Measurements from ENCODE around the gene SOS1.
"Not testable (repeated sequence)": the region's sequence is repeated elsewhere in the genome, so short reads cannot be mapped to it uniquely, and the experiment has no call there.

The SOS1 gene

DNA sequence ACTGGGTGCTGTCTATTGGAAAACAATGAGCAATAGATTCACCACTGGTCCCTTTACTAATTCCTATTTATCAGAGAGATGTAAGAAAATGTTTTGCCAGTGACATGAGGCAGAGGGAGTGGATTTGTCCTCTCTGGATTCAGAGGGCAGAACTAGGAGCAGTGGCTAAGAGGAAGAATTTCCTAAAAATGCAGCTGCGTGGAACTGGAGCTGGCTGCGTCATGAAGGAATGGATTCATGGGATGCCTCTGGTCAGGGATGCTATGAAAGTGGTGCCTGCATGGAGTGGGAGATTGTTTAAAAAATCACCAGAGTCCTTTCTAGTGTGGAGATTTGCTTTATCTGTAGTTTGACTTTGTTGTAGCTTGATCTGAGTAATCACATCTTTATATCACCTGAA is 152.8 kb downstream of the SOS1 start:
- DNase-seq (ENCODE audit: low spot score), result no peak

DNA sequence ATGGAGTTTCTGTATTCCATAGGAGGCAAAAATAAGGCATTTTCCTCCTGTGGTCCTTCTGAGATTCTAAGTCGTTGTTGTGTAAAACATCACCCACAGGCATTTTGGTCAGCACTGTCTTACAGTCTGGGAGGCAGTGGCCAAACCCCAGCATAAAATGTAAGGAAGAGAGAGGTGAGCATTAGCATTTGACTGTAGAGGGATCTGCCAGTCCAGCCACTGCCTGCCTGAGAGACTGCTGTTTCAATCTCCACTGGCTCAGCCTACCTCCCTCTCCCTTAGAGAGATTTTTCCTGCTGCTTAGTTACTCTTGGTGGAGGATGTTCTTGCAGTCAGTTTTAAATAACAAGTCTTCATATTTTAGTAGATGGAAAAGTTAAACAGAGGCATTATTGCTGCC is 154.2 kb downstream of the SOS1 start:
- DNase-seq (ENCODE audit: low spot score), result no peak

DNA sequence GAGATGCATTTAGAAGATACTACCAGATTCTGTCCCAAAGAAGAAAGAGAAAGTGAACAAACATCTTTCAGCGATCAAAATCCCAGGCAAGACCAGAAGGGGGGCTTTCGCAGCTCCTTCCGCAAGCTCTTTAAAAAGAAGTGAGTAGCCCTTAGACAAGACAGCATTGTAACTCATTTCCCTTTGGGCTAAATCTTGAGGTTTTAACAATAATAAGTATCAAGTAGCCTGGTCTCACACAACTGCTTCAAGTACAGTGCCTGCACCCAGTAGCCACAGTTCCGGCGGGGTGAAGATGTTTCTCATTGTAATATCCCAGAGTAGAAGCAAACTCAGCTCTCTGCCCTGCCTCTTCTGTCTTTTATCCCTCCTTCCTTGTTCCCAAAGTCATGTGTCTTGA is 154.8 kb downstream of the SOS1 start:
- DNase-seq (ENCODE audit: low spot score), result no peak

DNA sequence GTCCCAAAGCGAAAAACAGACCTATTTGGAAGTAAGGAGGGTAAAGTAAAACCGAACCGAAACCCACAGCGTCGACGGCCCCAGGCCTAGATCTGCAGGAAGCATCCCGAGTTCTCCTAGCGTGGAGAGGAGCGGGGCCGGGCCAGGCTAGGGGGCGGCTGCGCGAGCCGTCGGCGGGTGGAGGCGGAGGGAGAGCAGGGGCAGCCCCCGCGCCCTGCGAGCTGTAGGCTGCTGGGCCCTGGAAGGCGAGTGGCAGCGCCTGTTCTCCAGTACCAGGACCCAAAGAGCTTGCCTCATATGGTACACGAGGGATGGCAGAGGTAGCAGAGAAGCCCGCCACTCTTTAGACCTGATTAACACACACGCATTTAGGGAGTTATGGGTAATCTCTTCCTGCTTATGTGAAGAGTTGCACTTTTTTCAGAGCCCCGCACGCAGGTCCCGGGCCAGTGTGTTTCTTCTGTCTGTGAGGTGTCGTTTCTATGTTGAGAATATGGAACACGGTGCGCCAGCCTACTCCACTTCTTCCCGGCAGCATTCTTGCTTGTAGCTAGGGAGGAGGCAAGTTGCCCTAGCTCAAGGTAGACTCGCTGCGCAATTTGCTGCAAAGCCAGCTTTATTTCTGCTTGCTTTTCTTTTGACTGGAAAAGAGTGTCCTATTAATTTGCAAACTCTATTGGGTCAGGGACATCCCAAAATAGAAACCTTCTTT is 160.1 kb downstream of the SOS1 start:
- DNase-seq (ENCODE audit: low spot score), result no peak

DNA sequence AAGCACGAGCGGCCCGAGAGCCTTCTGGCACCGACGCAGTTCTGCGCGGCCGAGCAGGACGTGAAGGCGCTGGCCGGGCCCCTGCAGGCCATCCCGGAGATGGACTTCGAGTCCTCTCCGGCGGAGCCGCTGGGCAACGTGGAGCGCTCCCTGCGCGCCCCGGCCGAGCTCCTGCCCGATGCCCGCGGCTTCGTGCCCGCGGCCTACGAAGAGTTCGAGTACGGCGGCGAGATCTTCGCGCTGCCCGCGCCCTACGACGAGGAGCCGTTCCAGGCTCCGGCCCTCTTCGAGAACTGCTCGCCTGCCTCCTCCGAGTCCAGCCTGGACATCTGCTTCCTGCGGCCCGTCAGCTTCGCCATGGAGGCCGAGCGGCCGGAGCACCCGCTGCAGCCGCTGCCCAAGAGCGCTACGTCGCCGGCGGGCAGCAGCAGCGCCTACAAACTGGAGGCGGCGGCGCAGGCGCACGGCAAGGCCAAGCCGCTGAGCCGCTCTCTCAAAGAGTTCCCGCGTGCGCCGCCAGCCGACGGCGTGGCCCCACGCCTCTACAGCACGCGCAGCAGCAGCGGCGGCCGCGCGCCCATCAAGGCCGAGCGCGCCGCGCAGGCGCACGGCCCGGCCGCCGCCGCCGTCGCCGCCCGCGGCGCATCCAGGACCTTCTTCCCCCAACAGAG is 160.8 kb downstream of the SOS1 start:
- DNase-seq (ENCODE audit: low spot score), result peak; percentile 82

DNA sequence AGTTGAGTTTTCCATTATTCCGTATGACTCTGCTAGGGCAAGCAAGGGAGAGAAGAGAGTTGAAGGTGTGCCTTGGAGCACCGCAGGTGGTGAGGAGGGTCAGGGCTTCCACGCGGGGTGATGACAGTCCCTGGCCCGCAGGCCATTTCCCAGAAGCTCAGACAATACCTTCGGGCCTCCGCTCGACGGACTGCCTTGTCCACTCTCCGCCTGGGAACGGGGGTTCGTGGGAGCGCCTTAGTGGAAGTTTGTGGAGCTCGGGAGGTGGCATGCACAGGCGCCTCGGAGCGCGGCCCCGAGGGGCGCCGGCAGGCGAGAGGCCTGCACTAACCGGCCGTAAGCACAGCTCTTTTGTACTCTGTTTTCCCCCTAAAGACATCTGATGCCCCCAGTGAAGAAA is 161.4 kb downstream of the SOS1 start:
- no peak for DNase-seq (ENCODE audit: low spot score)

DNA sequence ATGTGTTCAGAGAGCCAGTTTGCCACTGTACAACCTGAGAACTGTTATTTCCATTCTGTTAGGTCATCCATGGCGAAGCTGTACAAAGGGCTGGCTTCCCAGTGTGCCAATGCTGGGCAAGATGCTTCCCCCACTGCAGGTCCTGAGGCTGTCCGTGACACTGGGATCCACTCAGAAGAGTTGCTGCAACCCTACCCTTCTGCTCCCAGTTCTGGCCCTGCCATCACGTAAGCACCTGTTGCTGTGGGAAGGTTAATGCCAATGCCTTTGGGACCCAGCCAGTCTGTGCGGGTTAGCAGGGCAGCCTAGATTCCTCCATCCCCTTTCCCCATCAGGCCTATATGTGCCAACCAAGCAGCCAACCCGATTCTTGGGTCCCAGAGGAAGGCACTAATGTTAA is 162.9 kb downstream of the SOS1 start:
- DNase-seq (ENCODE audit: low spot score), result no peak

DNA sequence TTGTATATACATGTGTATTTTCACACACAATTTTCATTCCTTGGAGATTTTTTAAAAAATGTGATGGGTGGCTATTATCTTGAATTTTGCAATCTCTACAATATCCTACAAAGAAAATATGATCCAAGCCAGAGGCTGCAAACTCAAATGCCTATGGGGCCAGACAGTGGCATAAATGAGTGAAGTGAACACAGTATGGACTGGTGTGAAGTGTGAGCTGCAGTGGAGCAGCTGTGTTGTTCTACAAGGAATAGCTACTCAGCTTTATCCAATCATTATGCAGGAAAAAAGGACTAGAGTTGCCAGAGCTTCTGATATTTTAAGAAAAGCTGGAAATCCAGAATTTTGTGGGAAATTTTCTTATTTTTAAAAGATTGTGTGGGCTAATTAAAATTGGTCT is 169.1 kb downstream of the SOS1 start:
- DNase-seq (ENCODE audit: low spot score), result no peak

DNA sequence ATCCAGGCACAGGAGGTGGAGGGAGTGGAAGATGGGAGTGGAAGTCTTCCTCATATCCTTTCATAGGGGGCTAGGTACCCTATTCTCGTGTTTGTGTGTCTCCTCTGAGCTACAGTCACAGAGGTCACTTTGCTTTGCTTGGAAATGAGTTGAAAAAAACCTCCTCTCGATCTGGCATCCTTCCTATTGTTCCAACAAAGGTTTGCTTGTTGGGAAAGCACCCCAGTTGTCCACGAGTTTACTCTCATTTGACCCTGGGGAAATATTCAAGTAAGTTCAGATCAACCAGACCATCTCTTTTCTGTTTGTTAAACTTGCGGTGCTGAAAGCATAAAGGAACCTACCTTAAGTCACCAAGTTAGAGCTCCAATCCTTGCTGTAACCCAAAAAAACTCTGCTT is 171.9 kb downstream of the SOS1 start:
- DNase-seq (ENCODE audit: low spot score), result no peak

DNA sequence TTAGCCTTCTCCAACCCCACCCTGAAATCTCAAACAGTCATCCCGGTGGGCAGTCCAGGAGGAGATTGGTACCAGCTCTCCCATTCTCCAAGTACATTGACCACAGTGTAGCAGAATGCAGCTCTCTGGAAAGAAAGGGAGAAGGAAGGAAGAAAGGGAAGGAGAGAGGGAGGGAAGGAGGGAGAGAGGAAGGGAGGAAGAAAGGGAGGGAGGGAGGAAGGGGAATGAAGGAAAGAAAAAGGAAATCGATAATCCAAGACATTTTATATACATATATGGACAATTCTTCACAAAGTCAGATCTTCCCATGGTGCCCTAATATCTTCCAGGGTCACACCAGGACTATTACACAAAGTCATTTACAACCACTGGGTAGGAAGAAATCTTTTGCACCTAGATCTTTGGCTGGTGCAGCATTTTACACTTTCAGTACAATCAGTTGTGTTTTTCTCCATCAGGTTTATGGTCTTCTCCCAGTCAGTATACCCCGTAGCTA is 172.4 kb downstream of the SOS1 start:
- DNase-seq (ENCODE audit: low spot score), result no peak

DNA sequence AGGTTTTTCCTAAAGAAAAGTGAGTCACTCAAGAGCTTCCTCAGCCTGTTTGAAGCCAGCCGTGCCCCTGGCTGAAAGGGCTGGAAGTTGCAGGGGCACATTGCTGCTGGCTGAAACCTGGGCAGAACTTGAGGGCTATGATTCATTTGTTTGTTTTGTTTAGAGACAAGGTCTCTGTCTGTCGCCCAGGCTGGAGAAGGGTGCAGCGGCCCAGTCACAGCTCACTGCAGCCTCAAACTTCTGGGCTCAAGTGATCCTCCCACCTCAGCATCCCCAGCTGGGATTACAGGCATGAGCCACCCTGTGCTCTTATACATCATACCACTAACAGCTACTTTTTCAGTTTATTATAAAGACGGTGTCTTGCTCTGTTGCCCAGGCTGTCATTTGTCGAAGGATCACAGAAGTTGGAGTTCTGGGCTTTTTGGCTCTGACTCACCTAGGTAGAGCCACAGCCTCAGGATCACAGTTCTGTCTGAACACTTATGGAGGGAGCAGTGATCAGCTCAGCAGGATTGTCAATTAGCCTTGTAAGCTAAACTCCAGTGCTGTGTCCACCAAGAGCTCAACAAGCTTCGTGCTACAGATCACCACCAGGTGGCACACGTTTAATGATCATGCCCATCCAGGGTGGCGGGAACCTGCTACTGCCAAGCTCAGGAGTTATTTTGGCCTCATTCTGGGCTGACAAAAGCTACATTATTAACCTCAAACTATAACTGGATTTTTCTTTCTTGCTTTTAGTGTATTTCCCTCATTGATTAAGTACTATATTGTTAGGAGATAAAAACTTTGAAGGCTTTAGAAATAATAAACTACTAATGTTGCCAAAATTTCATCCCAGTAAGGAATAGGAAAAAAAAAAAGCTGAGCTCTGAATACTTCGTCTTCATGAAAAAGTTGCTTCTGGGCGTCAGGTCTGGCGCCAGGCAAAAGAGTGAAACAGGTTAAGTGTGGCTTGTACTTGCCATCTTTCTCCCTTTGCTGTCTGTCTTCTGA is 173.3 kb downstream of the SOS1 start:
- DNase-seq (ENCODE audit: low spot score), result peak; percentile 82

DNA sequence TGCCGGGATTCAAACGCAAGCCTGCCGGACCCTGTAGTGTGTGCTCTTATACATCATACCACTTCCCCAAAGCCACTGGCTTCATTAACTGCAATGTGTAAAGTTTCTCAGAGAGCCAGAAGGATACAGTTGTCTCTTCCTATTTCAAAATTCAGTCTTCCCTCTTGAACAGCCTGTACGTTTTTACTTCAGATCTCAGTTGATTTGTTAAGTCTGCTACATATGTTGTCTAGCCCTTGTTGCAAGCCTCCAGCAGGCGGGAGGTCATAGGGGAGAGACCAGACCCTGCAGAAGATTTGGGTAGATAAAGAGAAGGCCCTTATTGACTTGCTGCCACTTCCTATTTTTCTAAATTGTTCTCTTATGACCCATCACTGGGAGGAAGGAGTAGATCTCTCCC is 174.9 kb downstream of the SOS1 start:
- DNase-seq (ENCODE audit: low spot score), result no peak

DNA sequence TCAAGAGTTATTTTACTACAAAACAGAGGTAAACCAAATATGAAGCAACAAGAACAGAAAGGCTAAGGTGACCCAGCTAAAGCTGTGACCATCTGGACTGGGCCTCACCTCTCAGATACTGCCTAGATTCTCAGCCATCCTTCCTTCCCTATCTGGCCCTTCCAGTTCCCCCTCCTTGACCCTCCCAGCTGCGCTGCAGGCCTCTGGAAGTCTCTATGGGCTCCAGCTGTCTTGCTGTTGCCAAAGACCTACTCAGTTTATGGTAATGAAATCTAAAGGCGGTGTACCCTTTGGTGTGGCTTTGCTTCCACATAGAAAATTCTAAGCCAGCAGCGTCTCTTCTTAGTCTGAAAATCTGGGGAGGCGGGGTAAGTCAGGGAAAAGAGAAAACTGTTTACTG is 175.5 kb downstream of the SOS1 start:
- DNase-seq (ENCODE audit: low spot score), result no peak

DNA sequence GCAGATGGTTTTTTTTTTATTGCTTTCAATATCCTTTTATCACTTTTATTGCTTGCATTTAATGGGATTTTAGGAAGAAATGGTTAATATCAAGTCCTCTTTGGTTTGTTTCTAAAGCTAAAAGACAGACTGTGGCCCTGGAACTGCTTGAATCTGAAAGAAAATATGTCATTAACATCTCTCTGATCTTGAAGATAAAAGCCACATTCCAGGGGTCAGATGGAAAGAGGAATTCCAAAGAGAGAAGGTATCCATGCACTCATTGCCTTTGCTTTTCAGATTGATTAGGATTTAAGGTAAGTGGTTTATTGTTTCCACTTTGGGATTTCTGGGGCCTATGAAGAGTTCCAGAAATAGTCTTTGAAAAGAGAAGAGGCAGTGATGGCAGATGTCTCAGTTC is 177.1 kb downstream of the SOS1 start:
- no peak for DNase-seq (ENCODE audit: low spot score)

DNA sequence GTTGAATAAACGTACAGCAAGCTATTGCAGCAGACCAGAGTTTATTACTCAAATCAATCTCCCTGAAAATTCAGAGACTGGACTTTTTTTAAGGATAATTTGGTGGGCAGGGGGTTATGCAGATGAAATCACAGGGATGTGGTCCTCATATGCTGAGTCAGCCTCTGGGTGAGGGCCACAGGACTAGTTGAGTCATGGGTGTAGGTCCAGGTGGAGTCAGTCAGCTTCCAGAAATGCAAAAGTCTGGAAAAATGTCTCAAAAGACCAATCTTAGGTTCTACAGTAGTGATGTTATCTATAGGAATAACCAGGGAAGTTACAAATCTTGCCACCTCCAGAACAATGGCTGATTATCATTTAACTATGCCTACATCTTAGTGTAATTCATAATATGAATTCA is 180.1 kb downstream of the SOS1 start:
- no peak for DNase-seq (ENCODE audit: low spot score)

DNA sequence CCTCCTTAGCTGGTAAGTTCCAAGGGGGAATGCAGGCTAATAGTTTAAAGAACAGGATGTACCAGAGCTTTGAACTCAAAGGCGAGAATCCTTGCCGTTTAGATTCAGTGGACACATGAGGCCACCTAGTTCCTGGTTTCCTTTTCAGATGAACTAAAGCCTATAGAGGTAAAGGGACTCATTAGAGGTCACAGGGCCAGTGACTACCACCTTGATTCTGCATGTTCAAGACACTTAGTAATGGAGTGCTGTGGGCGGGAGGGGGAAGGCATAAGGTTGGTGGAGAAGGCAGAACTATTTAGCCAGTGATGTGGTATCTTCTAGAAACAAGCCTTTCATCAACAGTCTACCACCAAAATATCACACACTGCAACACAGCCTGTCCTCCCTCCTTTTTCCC is 183.3 kb downstream of the SOS1 start:
- no peak for DNase-seq (ENCODE audit: low spot score)

DNA sequence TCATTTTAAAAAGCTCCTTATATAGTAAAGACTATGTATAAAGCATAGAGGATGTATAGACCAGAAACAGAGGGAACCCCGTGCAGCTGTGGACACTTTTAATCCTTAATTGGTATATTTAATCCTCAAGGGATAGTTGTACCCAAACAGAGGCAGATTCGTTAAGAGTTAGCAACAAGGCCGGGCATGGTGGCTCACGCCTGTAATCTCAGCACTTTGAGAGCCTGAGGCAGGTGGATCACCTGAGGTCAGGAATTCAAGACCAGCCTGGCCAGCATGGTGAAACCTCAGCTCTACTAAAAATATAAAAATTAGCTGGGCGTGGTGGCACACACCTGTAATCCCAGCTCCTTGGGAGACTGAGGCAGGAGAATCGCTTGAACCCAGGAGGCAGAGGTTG is 184.3 kb downstream of the SOS1 start:
- not testable (repeated sequence) for DNase-seq (ENCODE audit: low spot score)

DNA sequence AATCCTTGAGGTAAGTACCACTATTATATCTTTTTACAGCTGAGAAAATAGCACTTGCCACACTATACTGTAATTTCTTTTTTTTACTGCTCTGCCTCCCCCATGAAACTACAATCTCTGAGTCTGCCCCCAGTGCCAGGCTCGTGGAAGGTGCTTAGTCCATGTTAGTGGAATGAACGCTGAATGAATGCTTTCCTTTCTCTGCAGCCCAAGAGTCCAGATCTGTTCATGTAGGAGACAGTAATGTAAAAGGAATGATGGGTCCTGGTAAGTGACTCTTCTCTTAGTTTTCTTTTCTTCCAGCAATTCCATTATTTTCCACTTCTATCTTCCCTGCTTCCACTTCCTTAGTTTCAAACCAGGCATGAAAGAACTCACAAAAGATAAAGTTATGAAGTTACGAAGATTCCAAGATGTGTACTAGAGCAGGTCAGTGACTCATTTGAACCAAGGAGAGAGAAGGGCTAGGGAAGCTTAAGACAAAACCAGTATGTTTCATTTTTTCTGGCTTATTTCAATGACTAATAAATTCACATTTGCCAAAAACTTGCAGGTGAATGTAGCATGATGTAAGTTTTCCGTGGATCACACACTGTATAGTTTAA is 185.2 kb downstream of the SOS1 start:
- DNase-seq (ENCODE audit: low spot score), result peak; percentile 17

DNA sequence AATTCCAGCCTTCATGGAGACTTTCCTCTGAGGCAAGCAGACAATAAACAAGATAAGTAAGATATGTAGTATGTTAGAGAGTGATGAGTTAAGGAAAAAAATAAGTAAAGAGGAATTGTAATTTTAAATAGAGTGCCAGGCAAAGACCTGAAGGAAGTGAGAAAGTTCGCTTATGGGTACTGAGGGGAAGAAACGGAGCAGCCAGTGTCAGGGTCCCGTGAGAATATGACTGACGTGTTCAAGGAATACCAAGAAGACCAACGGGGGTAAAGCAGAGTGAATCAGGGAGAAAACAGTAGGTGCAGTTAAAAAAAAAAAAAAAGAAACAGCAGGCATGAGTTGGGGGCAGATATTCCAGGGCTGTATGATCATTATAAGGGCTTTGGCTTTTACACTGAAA is 186.1 kb downstream of the SOS1 start:
- no peak for DNase-seq (ENCODE audit: low spot score)

DNA sequence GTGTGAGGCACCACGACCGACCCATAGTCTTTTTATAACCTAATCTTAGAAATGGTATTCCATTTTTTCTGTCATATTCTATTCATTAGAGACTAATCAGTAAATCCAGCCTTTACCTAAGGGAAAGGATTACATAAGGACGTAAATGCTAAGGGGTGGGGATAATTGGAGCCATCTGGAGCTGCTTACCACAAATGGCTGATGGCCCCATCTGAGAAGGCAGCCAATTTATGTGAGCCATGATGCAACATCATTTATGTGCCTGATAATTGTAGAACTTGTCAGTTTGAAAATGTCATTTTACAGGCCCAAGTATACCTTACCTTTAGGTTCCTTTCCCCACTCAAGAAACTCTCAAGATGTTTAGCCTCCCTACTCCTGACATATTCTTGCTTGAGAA is 187.2 kb downstream of the SOS1 start:
- DNase-seq (ENCODE audit: low spot score), result no peak

DNA sequence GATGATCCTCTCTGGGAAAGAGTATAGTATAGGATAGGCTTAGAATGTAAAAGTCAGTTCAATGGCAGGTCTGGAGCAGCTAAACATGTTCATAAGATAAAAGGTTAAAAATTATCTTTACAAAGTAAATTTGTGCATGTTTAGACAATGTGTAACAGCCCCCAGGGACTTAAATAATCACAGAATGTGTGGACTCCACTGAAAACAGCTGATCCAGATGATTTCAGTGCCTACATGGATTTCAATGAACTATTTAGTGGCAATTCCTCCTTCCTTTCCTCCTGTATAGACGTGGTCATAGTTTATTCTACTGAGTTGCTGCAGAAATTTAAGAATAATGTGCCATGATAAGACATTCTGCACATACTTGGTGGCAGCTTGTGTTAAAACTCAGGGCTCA is 188.3 kb downstream of the SOS1 start:
- no peak for DNase-seq (ENCODE audit: low spot score)

Data from kidney tubule cell (primary cell).